HG02642 (cell line): Measurements from ENCODE around the gene PNPLA5.

Experiments used
- ATAC-seq: cut with Tn5 transposase; IDR thresholded peaks from one replicate; pipeline ENCODE4 v1.9.1; 2021; ENCODE audit warnings: mild to moderate bottlenecking; ENCODE audit not compliant: unreplicated experiment, poor library complexity

Gene PNPLA5, protein sequence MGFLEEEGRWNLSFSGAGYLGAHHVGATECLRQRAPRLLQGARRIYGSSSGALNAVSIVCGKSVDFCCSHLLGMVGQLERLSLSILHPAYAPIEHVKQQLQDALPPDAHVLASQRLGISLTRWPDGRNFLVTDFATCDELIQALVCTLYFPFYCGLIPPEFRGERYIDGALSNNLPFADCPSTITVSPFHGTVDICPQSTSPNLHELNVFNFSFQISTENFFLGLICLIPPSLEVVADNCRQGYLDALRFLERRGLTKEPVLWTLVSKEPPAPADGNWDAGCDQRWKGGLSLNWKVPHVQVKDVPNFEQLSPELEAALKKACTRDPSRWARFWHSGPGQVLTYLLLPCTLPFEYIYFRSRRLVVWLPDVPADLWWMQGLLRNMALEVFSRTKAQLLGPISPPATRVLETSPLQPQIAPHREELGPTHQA

DNA sequence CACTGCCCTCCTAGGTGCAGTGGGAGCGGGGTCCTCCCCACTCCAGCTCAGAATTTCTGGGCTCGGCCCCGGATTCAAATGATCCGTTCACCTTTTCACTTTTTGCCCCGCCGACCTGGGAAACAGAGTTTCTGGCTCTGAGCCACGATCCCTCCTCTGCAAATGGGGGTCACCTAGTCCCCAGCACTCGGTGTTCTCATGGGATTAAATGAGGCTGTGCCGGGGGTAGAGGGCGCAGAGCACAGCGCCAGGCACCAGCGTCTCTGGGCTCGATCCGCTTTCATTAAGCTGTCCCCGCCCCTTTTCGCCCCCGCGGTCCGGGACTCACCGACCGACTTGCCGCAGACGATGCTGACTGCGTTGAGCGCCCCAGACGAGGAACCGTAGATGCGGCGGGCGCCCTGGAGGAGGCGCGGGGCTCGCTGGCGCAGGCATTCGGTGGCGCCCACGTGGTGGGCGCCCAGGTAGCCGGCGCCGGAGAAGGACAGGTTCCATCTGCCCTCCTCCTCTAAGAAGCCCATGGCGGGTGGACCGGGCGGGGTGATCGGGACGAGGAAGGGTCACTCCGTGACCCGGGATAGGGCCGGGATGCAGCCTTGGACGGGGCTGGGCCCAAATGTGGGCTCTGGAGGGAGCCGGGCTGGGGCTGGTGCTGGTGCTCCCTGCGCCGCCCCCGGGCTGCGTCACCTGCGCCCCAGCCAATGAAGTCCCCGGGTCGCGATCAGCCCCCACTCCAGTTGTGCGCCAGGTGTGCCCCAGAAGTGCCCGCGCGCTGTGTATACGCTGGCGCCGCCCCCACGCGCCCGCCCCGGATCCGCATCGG lies at the start of gene PNPLA5:
Gene PNPLA5 (minus strand): TSS at position 654 of the 823 bp plus-strand sequence. CDS start 133 bp downstream, at position 521.
- ATAC-seq: no peak

GRCh38 chr22:43941449-43941848 lies 49.6 kb upstream of the PNPLA5 start:
- ATAC-seq: no peak

DNA sequence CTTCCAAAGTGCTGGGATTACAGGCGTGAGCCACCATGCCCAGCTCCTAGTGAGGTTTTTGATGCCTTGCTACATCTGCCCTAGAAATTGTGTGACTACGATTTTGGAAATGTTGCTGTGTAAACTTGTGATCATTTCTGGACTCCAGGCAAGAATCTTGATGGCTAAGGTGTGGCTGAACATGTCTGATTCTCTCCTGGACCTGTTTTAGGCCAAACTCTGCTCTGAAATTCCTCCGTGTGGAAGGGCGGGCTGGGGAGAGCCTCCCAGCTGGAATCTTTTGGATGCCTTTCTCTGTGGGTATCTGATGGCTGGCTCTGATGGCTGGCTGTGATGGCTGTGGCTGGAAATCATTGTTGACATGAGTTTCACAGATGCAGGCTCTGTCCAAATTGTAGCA lies 40.0 kb upstream of the PNPLA5 start:
- ATAC-seq: no peak

DNA sequence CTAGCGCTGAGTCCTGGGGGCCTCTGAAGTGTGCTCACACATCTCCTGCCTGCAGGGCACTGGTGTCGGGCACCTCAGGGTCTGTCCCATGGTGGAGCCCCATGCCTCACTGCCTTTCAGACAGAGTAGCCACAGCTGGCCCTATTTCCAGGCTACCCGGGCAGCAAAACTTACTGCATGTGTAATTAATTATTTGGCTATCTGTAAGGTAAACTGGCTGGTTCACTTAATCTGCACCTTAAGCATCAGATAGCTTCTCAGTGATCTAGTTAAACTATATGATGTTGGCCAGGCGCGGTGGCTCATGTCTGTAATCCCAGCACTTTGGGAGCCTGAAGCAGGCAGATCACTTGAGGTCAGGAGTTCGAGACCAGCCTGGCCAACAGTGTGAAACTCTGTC lies 37.1 kb upstream of the PNPLA5 start:
- no peak for ATAC-seq

DNA sequence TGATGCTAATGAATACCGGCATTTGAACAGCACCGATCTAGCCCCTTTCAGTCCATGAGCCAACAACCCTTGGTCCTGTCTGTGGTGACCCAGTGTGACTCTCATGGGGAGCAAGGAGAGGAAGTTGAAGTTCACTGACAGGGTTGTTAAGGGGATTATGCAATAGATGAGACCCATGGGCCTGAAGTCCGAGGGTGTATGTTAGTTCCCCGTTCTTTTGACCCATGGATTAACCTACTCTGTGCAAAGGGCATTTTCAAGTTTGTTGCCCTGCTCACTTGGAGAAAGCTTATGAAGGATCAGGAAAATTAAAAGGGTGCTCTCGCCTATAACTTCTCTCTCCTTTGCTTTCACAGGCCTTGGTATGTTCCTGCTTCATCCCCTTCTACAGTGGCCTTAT lies 36.7 kb upstream of the PNPLA5 start:
- no peak for ATAC-seq

DNA sequence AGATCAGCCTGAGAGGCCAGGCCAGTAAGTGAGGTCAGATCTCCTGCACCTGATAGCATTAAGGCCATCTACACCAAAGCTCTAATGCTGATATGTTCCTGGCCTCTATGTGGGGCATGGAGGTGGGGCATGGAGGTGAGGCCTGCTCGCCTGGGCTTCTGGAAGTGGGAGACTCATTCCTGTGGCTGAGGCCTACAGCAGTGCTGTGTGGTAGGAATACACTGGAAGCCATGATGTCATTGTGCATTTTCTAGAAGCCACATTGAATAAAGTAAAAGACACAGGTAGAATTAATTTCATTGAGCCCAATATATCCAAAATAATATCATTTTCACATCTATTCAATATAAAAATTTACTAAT lies 34.5 kb upstream of the PNPLA5 start:
- no peak for ATAC-seq

GRCh38 chr22:43925433-43926348 lies 33.9 kb upstream of the PNPLA5 start:
- ATAC-seq: no peak

DNA sequence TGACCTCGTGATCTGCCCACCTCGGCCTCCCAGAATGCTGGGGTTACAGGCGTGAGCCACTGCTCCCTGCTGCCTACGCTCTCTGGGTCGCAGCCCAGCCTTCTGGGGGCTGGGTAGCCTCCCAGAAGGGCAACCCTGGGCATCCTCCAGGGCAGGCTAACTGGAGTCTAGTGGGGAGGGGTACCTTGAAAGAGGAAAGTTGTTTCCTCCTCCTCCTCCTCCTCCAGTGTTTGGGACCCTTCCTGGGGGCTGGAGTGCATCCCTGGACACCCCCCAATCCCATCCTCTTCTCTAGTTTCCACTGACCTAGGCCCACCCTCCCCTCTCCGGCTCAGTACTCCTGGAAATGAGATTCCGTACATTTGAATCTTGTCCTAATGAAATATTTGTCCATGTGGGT lies 33.1 kb upstream of the PNPLA5 start:
- ATAC-seq: no peak

GRCh38 chr22:43923631-43924464 lies 32.0 kb upstream of the PNPLA5 start, which contains the start of gene PNPLA3:
Gene PNPLA3, plus strand, starts transcription at chr22:43923805. Its CDS starts 107 bp downstream, at chr22:43923912.
- ATAC-seq: no peak

DNA sequence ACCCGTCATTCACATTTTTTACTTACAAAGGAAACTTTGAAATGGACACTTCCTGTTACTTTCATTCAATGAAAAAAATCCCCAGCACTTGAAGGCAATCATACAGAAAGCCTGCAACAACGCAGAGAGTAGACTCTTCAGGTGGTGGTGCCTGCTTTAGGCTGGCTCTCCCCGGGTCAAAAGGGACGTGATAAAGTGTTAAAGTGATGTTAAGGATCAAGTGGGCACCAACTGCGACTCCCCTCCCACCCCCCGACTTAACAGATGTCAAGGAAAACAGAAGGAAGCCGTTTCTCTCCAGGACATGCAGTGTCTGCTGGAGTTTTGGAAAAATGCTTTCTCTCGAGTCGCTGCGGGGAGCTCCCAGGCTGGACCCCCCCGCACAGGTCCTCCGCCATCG lies 31.4 kb upstream of the PNPLA5 start:
- no peak for ATAC-seq

- no peak for ATAC-seq
These were observed 30.3 kb upstream of the PNPLA5 start for GRCh38 chr22:43922123-43922522.

DNA sequence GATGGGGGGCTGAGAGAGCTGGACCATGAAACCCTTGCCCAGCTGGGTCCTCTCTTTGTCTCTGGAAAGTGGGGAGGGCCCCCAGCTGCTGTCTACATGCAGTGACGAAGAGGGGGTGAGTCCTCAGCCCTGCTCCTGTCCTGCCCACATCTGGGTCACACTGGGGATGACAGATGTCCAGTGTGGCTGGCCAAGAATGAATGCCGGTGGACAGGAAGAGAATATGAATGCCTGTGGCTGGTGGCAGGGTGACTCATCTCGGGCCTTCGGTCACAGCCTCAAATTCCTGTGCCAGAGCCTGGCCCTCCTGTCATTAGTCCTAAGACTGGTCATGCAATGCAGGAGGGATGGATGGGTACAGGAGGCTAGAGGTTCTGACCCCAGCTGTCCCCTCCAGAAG lies 29.6 kb upstream of the PNPLA5 start:
- ATAC-seq: no peak

DNA sequence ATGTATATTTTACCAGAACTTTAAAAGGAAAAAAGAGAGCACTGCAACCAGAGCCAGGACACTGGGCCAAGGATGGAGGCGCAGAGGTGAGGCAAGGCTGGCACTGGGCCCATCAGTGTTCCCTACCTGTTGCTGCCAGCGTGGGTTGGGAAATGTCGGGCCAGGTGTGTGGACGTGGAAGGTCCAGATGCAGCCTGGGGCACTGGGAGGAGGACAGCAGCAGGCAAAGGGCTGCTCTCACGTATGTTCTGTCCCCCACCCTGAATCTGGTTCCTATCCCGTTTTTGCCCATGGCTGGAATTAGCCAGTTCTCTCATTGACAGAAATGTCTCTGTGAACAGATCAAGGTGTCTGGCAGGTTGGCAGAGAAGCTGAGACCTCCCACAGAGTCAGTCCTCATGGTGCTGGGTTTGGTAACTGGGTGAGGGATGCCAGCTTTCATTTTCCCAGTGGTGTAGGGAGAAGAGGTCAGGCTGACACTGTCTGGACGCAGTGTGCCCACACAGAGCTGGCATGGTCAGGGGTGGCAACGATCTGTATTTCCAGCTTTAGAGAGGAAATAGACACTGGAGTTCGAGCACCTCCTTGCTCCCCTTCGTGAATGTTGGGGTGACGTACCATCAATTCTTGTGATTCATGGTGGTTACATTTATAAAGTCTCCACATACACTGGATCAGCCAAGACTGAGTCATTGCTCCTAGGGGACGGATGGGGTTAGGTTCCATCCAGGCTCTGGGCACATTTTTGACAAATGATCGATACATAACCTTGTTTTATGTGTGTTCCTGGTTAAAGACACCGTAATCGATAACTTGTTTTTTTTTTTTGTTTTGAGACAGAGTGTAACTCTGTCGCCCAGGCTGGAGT lies 27.5 kb upstream of the PNPLA5 start:
- no peak for ATAC-seq

- no peak for ATAC-seq
These were observed 25.7 kb upstream of the PNPLA5 start for GRCh38 chr22:43917521-43917920.

DNA sequence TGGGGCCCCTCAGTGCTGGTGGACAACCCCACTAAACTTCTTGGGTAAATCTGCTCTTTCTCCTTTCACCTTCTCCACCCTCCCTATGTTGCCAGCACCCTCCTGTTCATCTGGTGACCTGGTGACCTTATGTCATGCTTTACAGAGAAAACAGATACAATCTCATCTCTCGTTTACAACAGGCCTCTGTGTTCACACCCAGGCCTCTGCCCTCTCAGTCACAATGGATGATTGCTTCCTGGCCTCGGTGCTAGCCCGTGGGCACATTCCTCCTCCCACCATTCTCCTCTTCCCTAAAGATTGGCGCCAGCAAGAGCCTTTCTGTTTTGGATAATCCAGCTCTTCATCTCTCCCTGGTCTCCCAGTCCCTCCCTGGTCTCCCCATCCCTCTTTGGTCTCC lies 19.5 kb upstream of the PNPLA5 start:
- no peak for ATAC-seq

DNA sequence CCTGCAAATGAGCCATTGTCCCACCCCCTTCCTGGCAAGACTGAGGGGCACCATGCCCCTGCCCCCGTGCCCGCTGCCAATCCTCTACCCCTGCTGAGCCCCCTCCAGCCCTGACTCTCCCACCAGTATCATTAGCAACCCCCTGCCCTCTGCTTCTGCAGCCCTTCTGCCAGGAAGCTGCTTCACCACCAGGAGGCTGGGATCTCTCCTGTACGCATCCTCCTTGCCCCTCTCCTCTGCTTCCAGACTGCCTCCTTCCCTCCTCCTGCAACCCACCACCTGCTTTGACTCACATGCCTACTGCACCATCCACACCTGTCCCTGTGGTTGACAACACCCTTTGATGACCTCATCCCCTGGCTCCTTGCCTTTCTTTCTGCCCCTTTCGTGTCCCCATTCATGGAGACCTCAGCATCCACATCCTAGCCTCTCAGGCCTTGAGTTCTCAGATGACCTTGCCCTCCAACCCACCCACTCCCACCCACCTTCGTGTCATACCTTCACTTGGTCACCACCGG lies 18.4 kb upstream of the PNPLA5 start:
- ATAC-seq: no peak

- no peak for ATAC-seq
These were observed 17.9 kb upstream of the PNPLA5 start for GRCh38 chr22:43909708-43910107.

- ATAC-seq: no peak
These were observed 13.9 kb upstream of the PNPLA5 start for GRCh38 chr22:43905681-43906080.
